K562 (cell line): ENCODE measurements around the gene ATMIN. TPM values are rescaled to one million over a fixed set of nuclear protein-coding genes. Genes with fewer than 3 reads are reported as not detected.

ENCODE experiments used
- ADNP ChIP-seq: fragments of 200-800 bp; sonication (Bioruptor generic); IDR thresholded peaks from 2 replicates; pipeline ENCODE4 v1.6.1; 2016; ENCODE audit warnings: missing genetic modification characterization, missing compliant biosample characterization
- ARNT ChIP-seq, 2 experiments: fragments of 450-650 bp; IDR thresholded peaks; 2 replicates each; pipeline ENCODE4 v1.6.1; 2016; ENCODE audit warnings: mild to moderate bottlenecking in 1 of 2
- CBFA2T2 ChIP-seq: fragments of 450-650 bp; conservative IDR thresholded peaks from 2 replicates; pipeline ENCODE4 v1.6.1; 2017; ENCODE audit warnings: mild to moderate bottlenecking
- CHD4 ChIP-seq: fragments of 200-600 bp; sonication (generic); IDR thresholded peaks from 3 replicates; pipeline ENCODE4 v1.6.1; 2012; ENCODE audit warnings: low read depth, mild to moderate bottlenecking, mixed read lengths, low read length, inconsistent platforms; ENCODE audit not compliant: insufficient read depth, insufficient replicate concordance, poor library complexity, severe bottlenecking
- CREM ChIP-seq: IDR thresholded peaks from 2 replicates; pipeline ENCODE4 v1.6.1; 2014; ENCODE audit warnings: antibody characterized with exemption, low read depth
- GTF2A2 ChIP-seq: IDR thresholded peaks from 2 replicates; pipeline ENCODE4 v1.6.1; 2016; ENCODE audit warnings: mild to moderate bottlenecking, missing genetic modification characterization, missing compliant biosample characterization
- L3MBTL2 ChIP-seq: fragments of 450-650 bp; IDR thresholded peaks from 2 replicates; pipeline ENCODE4 v1.6.1; 2016; ENCODE audit warnings: mild to moderate bottlenecking, moderate library complexity
- NFE2 ChIP-seq: IDR thresholded peaks from 2 replicates; pipeline ENCODE4 v1.6.1; 2014; ENCODE audit warnings: antibody characterized with exemption, low read depth
- NFE2L1 ChIP-seq: fragments of 450-650 bp; IDR thresholded peaks from 2 replicates; pipeline ENCODE4 v1.6.1; 2016; ENCODE audit warnings: missing genetic modification characterization, low read depth, mild to moderate bottlenecking, missing compliant biosample characterization, moderate library complexity, borderline replicate concordance
- PTBP1 ChIP-seq: fragments of 200-400 bp; formaldehyde crosslinking; IDR thresholded peaks from 2 replicates; pipeline ENCODE4 v1.6.1; 2017; ENCODE audit warnings: low read depth, low read length
- SMAD4 ChIP-seq: fragments of 250-450 bp; sonication (Bioruptor Pico); conservative IDR thresholded peaks from 2 replicates; pipeline ENCODE4 v1.8.0; 2021; ENCODE audit warnings: inconsistent platforms, mild to moderate bottlenecking, moderate library complexity
- SNIP1 ChIP-seq: fragments of 450-650 bp; IDR thresholded peaks from 2 replicates; pipeline ENCODE4 v1.7.1; 2017; ENCODE audit warnings: low read depth, mild to moderate bottlenecking
- SRSF1 ChIP-seq: fragments of 200-400 bp; formaldehyde crosslinking; IDR thresholded peaks from 2 replicates; pipeline ENCODE4 v1.6.1; 2017; ENCODE audit warnings: mild to moderate bottlenecking, low read depth, low read length, moderate library complexity
- TEAD1 ChIP-seq, 2 experiments: fragments of 450-650 bp in 1 of 2; sonication (generic) in 1 of 2; formaldehyde crosslinking; IDR thresholded peaks; 2 replicates each; pipeline versions ENCODE4 v1.4.0 to v1.8.0; 2020 to 2022; ENCODE audit warnings: mild to moderate bottlenecking in 2 of 2, missing genetic modification reagents in 1 of 2
- ZNF282 ChIP-seq: sonication (generic); formaldehyde crosslinking; IDR thresholded peaks from 2 replicates; pipeline ENCODE4 v1.8.1; 2023; ENCODE audit warnings: missing genetic modification reagents
- ZNF316 ChIP-seq: fragments of 450-650 bp; IDR thresholded peaks from 2 replicates; pipeline ENCODE4 v1.6.1; 2016
- ZNF324 ChIP-seq: fragments of 250-450 bp; sonication (Bioruptor Pico); IDR thresholded peaks from 2 replicates; pipeline ENCODE4 v1.4.0; 2020; ENCODE audit warnings: mild to moderate bottlenecking
- ZNF644 ChIP-seq: fragments of 200-800 bp; sonication (Bioruptor generic); IDR thresholded peaks from 2 replicates; pipeline ENCODE4 v1.6.1; 2016; ENCODE audit warnings: low read depth, missing genetic modification characterization, missing compliant biosample characterization
- polyA plus RNA-seq, 8 experiments: library from polyadenylated mRNA; depleted of rRNA in 4 of 8; stranded (reverse) in 5 of 8; unstranded in 3 of 8; fragments of >200 nt; fragmentation: Nextera tagmentation in 2 of 8; fragmentation: Illumina TruSeq in 1 of 8; extraction: Ambion mirVana in 2 of 8; extraction: Trizol in 1 of 8; gene quantifications; 2 replicates each; pipeline versions ENCODE4 v1.2.1 to v1.2.3, GENCODE V29; 2011 to 2014; ENCODE audit warnings: inconsistent platforms in 1 of 8, missing spikeins in 1 of 8
- total RNA-seq, 7 experiments: library from RNA; depleted of rRNA in 6 of 7; stranded (reverse); fragments of >200 nt in 6 of 7; fragmentation: Illumina TruSeq in 2 of 7; extraction: Trizol in 2 of 7; gene quantifications; 2 replicates each; pipeline versions ENCODE4 v1.2.1 to v1.2.3, GENCODE V29; 2011 to 2021; ENCODE audit warnings: low replicate concordance in 1 of 7
- TF ChIP-seq, protein P1 (sequence below), 2 experiments: fragments of 450-650 bp; conservative IDR thresholded peaks; 2 replicates each; pipeline ENCODE4 v1.6.1; 2017; ENCODE audit warnings: mild to moderate bottlenecking in 2 of 2, moderate library complexity in 2 of 2
- TF ChIP-seq, protein P2 (sequence below): sonication (generic); formaldehyde crosslinking; IDR thresholded peaks from 2 replicates; pipeline ENCODE4 v1.8.0; 2022; ENCODE audit warnings: mild to moderate bottlenecking, missing genetic modification reagents
- TF ChIP-seq, protein P3 (sequence below), 2 experiments: IDR thresholded peaks; 2 replicates each; pipeline ENCODE4 v1.6.1; 2011; ENCODE audit warnings: borderline replicate concordance in 1 of 2, control low read depth in 1 of 2, low read depth in 1 of 2, low read length in 1 of 2, mild to moderate bottlenecking in 1 of 2, mixed read lengths in 1 of 2, moderate library complexity in 1 of 2; ENCODE audit not compliant: insufficient read depth in 1 of 2, insufficient read length in 1 of 2, poor library complexity in 1 of 2, severe bottlenecking in 1 of 2; ENCODE audit errors: extremely low read depth in 1 of 2
- TF ChIP-seq, protein P4 (sequence below): sonication (generic); formaldehyde crosslinking; IDR thresholded peaks from 2 replicates; pipeline ENCODE4 v1.8.1; 2023; ENCODE audit warnings: mild to moderate bottlenecking, missing genetic modification reagents

Gene ATMIN
- total and polyA plus RNA-seq, 9 of the 15 experiments (the other 6 are each of a cell fraction or from before 2014, with no cell fraction given) = 6.7 to 40.9 (median 23.4) TPM

DNA sequence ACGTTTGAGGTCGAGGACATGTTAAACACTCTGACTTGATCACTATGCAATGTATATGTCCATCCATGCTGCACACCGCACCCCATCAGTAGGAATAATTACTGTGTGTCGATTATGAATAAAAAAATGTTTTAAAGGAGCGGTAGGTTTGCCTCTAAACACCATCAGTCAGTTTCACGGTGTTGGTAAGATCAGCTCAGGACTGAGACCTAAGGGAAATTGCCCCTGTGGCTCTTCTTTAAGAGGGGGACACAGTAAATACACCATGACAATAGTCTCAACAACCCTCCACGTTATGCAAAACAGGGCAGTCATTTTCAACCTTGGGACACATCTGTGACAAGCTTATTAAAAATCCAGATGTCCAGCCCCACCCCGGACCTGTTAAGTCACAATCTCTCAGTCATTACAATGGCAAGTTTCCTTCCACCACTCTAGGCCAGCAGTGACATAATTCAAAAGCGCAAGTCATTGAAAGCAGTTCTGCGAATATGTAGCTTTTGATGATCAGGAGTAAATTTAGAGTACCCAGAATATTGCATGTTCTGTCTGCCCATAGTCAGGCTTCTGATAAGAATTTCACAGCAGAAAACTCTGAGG is 1.2 kb downstream of the ATMIN start (continued):
- TF ChIP-seq, protein P1, sequence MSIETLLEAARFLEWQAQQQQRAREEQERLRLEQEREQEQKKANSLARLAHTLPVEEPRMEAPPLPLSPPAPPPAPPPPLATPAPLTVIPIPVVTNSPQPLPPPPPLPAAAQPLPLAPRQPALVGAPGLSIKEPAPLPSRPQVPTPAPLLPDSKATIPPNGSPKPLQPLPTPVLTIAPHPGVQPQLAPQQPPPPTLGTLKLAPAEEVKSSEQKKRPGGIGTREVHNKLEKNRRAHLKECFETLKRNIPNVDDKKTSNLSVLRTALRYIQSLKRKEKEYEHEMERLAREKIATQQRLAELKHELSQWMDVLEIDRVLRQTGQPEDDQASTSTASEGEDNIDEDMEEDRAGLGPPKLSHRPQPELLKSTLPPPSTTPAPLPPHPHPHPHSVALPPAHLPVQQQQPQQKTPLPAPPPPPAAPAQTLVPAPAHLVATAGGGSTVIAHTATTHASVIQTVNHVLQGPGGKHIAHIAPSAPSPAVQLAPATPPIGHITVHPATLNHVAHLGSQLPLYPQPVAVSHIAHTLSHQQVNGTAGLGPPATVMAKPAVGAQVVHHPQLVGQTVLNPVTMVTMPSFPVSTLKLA (conservative IDR thresholded peaks at IDR 0.05) = 0 out of 4 replicates have a peak, but pooled peaks of 1 of the 2 experiments have one; percentile 20
- TF ChIP-seq PTBP1 = no peak
- TF ChIP-seq SNIP1 = no peak
- TF ChIP-seq GTF2A2 (tag) = no peak
- no peak for TF ChIP-seq L3MBTL2
- no peak for TF ChIP-seq SMAD4 (CRISPR knock-in tag)
- TF ChIP-seq NFE2L1 = peak; percentile 40; the same call in 1 of the 2 replicates
- TF ChIP-seq CREM = 0 out of 2 replicates have a peak, but pooled peaks have one; percentile 17
- TF ChIP-seq ZNF644 (tag) = no peak
- TF ChIP-seq, protein P2, sequence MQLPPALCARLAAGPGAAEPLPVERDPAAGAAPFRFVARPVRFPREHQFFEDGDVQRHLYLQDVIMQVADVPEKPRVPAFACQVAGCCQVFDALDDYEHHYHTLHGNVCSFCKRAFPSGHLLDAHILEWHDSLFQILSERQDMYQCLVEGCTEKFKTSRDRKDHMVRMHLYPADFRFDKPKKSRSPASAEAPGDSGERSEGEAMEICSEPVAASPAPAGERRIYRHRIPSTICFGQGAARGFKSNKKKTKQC = no peak
- TF ChIP-seq ADNP (tag) = no peak
- TF ChIP-seq CHD4 = no peak
- peak; percentile 92 for TF ChIP-seq ZNF316
- no peak for TF ChIP-seq ZNF282 (CRISPR knock-in tag)
- peak; percentile 78; the same call in 1 of the 2 replicates for TF ChIP-seq NFE2
- no peak for TF ChIP-seq ARNT (IDR thresholded peaks at IDR 0.05)
- TF ChIP-seq ZNF324 = no peak
- TF ChIP-seq CBFA2T2 = no peak
- TF ChIP-seq, protein P3, sequence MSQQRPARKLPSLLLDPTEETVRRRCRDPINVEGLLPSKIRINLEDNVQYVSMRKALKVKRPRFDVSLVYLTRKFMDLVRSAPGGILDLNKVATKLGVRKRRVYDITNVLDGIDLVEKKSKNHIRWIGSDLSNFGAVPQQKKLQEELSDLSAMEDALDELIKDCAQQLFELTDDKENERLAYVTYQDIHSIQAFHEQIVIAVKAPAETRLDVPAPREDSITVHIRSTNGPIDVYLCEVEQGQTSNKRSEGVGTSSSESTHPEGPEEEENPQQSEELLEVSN (IDR thresholded peaks at IDR 0.05; ENCODE audit: borderline replicate concordance in 1 of 2, extremely low read depth in 1 of 2, insufficient read depth in 1 of 2, insufficient read length in 1 of 2, low read depth in 1 of 2, low read length in 1 of 2, poor library complexity in 1 of 2, severe bottlenecking in 1 of 2) = no peak
- TF ChIP-seq, protein P4, sequence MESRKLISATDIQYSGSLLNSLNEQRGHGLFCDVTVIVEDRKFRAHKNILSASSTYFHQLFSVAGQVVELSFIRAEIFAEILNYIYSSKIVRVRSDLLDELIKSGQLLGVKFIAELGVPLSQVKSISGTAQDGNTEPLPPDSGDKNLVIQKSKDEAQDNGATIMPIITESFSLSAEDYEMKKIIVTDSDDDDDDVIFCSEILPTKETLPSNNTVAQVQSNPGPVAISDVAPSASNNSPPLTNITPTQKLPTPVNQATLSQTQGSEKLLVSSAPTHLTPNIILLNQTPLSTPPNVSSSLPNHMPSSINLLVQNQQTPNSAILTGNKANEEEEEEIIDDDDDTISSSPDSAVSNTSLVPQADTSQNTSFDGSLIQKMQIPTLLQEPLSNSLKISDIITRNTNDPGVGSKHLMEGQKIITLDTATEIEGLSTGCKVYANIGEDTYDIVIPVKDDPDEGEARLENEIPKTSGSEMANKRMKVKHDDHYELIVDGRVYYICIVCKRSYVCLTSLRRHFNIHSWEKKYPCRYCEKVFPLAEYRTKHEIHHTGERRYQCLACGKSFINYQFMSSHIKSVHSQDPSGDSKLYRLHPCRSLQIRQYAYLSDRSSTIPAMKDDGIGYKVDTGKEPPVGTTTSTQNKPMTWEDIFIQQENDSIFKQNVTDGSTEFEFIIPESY = no peak
- no peak for TF ChIP-seq TEAD1 (CRISPR knock-in tag; IDR thresholded peaks at IDR 0.05)
- TF ChIP-seq SRSF1 = no peak
